Astrocyte of the spinal cord (primary cell): Measurements from ENCODE around the gene PRKCA.

Experiments used
- DNase-seq: peaks from one replicate; pipeline ENCODE4 v3.0.0; 2011; ENCODE audit warnings: low read depth, low spot score
- H3K4me3 ChIP-seq: 2 replicates; pipeline ENCODE4 v1.5.1; 2011; ENCODE audit warnings: low read depth, mild to moderate bottlenecking, low read length, moderate library complexity
- CTCF ChIP-seq: IDR thresholded peaks from 2 replicates; pipeline ENCODE4 v1.5.1; 2012; ENCODE audit warnings: low read depth, mild to moderate bottlenecking, low read length, inconsistent platforms
- in situ Hi-C: cut with HindIII; loops from 2 replicates; pipeline ENCODE4 v1.10.0; 2017; ENCODE audit warnings: low sequenced_read_pairs

The PRKCA gene

GRCh38 chr17:66367107-66367506, 64.7 kb downstream of the PRKCA start:
- no peak for DNase-seq
- TF ChIP-seq CTCF: no peak
- no peak overlapping the region for H3K4me3 ChIP-seq
- in situ Hi-C loops: no loop called here

- in situ Hi-C loops: no loop called here
- no peak overlapping the region for H3K4me3 ChIP-seq
- no peak for TF ChIP-seq CTCF
- no peak for DNase-seq
These were observed 67.4 kb downstream of the PRKCA start for GRCh38 chr17:66369830-66370229.

GRCh38 chr17:66371561-66371960, 69.1 kb downstream of the PRKCA start:
- no peak for TF ChIP-seq CTCF
- no peak overlapping the region for H3K4me3 ChIP-seq
- in situ Hi-C loops: no loop called here
- DNase-seq: no peak

GRCh38 chr17:66372182-66372581, 69.8 kb downstream of the PRKCA start:
- no peak for DNase-seq
- in situ Hi-C loops: no loop called here

GRCh38 chr17:66373079-66373478, 70.7 kb downstream of the PRKCA start:
- no peak for DNase-seq
- in situ Hi-C loops: no loop called here
- H3K4me3 ChIP-seq: no peak overlapping the region
- TF ChIP-seq CTCF: no peak

More at GRCh38 chr17:66372182-66372581, 69.8 kb downstream of the PRKCA start:
- TF ChIP-seq CTCF: no peak
- H3K4me3 ChIP-seq: no peak overlapping the region

GRCh38 chr17:66373944-66374817, 71.8 kb downstream of the PRKCA start:
- no peak overlapping the region for H3K4me3 ChIP-seq
- no peak for TF ChIP-seq CTCF
- in situ Hi-C loops: no loop called here
- DNase-seq: no peak
